Cerebellar nuclear complex (tissue), 1 donor: ENCODE measurements around the gene TMA7B.
"Not testable (repeated sequence)": the region's sequence is repeated elsewhere in the genome, so short reads cannot be mapped to it uniquely, and the experiment has no call there.

Experiments
- DNase-seq, 2 experiments: peaks; one replicate each; lab custom pipeline; 2025; lab: John Stamatoyannopoulos, UW

TMA7B gene

DNA sequence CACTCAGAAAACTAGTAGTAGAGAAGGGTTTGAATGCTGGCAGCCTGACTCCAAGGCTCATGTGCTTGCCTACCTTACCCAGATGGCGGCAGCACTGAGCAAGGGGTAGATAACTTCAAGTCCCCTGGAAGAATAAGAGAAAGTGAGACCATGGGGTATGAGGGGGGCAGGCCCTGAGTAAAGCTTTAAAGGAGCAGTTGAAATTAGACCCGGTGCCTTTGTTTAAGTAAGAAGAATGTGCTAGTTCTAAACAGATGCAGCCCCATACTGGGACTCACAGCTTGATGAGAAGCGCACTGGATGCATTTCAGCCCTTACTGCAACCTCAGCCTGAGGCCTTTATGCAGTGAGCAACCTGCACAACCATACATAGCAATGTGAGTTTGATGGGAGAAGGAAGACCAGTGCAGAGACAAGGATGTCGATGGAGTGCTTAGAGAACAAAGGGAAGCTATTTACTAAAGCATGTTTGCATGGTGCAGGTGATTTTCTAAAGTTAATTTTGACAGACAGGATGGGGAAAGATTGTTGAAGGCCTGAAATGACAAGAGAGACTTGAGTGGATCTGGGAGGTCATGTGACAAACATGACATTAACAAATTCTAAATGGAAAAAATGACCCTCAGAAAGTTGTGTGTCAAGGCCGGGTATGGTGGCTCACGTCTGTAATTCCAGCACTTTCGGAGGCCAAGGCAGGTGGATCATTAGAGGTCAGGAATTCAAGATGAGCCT, 27.1 kb upstream of the TMA7B start:
- DNase-seq: no peak

DNA sequence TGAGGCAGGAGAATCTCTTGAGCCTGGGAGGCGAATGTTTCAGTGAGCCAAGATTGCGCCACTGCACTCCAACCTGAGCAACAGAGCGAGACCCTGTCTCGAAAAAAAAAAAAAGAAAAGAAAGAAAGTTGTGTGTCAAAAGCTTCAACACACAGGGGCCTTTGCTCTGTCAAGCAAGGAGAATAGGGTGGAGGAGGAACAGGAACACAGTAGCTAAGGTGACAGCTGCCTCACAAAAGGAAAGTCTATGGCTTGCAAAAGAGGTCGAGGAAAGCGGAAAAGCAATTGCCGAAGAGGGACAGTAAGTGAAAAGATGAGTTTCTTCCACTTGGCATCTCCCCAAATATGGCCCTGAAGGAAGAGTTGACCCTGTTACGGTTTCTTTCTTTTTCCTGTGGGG, 26.5 kb upstream of the TMA7B start:
- DNase-seq: no peak

DNA sequence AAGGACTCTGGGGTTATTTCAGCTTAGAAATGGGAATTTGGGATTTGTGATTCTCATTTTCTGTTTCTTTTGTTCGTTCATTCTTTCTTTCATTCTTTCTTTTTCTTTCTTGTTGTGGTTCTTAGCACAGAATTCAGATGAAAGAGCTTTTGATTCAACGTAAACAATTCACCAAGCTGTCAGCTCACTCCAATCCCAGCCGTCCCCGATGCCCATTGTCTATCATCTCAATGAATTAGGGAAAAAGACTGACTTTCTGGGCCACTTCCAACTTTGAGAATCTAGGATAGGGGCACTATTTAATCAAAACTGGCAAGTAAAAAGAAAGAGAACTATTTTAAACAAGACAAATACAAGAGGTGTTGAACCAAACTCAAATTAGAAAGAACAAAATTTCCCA, 25.1 kb upstream of the TMA7B start:
- no peak for DNase-seq

DNA sequence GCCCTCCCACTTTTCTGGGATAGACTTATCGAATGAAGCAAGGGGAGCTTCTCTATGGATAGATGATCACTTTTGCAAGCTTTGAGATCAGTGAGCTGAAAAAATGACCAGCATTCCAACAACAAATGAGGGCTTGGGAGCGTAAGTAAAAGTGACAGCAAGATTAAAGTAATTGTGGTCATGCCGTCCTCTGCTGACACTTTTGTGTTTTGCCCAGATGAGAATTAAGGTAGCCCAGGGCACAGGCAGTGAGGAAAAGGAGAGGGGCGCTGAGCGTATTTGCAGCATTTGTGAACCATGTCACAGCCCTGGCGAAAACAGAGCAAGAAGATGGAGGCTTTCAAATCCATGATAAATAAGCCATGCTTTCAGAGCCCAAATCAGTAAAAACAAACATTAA, 24.6 kb upstream of the TMA7B start:
- no peak for DNase-seq

DNA sequence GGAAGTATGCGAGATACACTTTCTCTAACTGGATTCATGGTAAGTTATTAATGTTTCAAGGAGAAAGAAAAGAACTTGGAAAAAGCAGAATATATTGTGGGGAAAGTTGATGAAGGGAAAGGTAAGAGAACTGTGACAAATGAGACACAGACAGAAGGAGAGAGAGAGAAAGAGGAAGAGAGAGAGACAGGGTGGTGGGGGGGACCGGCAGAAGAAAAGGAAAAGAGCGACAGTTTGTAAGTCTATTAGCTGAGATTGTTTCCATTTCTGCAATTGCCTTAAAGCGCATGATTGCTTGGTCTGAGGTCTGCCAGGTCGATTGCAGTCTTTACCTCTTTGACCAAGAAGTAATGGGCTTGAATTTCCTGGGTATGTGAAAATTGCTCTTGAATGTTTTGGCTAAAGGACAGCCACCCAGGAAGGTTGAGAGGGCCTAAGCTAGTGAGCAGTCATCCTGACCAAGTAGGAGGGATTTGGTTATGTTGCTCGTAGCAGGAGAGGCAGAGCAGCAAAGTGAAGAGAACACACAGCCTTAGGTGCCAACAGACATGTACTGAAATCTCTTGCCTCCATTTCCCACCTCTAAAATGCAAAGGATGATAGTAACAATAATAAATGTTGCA, 23.6 kb upstream of the TMA7B start:
- no peak for DNase-seq

DNA sequence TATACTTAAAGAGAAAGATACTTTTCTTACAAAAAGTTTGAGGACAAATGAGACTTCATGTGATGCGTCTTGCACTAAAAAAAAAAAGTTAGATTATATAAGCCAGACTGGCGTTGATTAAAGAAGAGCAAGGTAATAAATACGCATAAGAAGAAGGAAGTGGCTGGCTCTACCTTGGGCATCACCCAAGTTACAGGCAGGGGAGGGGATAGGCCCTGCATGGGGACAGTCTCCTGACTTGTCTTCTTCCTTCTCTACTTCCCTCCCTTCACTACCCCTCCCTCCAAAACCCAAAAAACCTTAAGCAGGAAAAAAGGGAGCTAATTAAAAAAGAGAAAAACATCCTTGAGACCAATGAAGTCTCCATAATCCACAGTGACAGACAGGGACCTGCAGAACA, 22.3 kb upstream of the TMA7B start:
- DNase-seq: no peak

DNA sequence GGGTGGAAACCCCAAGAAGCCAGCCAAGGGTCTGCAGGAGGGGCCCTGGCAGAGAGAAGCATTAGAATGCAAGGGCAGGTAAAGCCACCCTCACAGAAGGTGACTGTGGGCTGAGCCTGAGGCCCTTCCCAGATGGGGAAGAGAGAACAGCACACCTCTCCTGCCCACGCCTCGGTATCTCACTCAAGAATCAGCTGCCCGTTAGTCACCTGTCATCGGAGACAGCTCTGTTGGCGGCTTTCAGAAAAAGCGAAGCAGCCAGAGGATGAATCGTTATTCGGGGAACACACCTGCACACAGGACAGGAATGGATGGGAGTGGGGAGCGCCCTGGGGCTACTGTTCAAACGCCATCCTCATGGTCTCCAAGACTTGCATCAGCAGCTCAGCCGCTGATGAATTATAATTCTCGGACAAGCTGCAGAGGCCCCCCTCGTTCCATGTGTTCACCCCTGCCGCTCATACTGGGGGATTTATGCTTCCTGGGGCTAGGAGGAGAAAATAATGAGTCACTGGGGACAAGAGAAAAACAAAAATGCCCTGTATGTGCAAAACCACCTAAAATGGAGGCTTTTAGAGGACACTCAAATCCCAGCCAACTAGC, 21.6 kb upstream of the TMA7B start:
- DNase-seq: no peak

DNA sequence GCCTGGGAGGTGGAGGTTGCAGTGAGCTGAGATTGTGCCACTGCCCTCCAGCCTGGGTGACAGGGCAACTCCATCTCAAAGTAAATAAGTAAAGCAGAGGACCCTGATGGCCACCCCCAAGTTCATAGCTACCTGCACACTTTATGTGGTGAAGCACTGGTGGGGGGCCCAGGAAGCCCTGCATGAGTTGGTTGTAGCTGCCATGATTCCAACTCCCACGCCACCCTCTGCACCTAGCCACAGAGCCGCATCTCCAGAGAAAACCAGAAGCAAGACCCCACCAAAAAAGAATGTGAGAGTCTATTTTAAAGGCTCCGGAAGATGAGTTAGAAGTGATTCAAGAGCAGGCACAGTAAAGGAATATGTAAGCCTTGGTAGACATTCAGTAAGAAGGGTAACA, 20.4 kb upstream of the TMA7B start:
- DNase-seq: no peak

DNA sequence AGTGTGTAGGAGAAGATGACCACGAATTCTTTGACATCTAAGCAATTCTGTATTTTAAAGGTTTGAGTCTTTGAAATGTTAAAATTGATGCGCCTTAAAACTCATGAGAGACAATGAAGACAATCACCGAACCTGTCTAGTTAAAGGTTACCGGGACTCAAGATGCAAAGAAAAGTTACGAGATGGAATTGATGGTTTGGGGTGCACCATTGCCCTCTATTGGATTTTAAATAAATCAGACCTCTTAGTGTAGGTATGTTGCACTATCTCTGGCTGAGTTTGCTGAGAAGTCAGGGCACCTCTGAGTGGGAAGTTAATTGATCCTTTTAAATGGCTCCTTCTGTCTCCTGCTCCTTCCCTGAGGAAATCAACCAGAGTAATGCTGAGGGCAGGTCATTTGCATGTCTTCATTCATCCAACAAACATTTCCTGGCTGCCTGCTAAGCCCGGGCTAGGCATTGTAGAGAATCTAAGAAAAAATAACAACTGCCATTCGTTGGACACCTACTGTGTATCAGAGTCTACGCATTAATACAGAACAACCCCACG, 19.4 kb upstream of the TMA7B start:
- DNase-seq: no peak

DNA sequence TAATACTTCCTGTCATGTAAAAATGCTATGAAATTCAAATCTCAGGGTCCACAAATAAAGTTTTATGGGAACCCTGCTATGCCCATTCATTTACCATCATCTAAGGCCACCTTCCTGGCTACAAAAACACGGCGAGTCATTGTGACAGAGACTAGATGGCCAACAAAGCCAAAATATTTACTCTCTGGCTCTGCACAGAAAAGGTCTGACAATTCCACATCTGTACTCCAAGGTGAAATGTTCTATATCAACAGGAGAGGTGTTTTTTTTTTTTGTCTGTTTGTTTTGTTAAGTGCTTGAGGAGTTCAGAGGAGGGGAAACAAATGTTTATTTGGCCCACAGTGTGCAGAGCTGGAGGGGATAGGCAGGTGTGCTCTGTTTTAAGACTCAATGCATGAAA, 18.6 kb upstream of the TMA7B start:
- DNase-seq: no peak

DNA sequence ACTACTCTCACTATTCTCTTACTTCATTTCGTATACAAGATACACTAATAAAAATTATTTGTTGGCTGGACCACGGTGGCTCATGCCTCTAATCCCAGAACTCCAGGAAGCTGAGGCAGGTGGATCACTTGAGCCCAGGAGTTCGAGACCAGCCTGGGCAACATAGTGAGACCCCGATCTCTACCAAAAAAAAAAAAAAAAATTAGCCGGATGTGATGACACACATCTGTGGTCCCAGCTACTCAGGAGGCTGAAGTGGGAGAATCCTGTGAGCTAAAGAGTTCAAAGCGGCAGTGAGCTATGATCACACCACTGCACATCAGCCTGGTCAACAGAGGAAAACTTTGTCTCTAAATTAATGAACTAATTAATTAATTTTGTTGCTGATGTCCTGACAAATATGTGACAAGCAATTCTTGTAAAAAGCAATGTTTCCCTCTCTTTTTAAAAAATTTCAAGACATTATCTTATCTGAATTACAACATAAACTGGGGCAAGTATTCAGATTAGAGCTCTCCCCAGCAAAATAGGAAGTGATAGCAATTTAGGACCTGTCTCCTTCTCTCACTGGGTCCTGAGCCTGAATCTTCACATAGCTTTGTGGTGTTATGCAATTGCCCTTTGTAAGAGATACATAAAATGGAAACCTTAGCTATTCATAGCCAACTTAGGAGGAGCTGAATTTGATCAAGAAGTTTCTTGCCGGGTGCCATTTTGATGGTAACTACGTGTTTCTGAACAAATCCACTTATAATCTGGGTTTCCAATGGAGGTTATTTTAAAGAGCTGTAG, 17.6 kb upstream of the TMA7B start:
- no peak for DNase-seq

DNA sequence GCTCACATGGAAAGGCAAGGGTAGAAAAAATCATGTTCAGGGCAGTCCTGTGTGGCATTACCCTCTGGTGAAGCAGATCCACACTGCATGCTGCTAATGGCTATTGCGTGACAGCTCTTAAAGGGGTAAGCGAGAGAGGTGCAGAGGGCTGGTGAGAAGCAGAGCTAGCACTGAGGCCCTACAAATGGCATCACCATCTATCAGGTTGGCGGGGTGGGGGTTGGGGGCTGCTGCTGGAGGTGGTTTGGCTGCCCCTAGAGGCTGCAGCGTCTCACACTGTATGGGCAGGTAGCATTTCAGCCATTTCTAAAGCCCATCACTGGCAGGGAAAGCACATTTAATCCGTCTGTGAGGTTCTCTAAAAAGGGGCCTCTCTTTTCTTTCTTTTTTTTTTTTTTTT, 16.9 kb upstream of the TMA7B start:
- no peak for DNase-seq

DNA sequence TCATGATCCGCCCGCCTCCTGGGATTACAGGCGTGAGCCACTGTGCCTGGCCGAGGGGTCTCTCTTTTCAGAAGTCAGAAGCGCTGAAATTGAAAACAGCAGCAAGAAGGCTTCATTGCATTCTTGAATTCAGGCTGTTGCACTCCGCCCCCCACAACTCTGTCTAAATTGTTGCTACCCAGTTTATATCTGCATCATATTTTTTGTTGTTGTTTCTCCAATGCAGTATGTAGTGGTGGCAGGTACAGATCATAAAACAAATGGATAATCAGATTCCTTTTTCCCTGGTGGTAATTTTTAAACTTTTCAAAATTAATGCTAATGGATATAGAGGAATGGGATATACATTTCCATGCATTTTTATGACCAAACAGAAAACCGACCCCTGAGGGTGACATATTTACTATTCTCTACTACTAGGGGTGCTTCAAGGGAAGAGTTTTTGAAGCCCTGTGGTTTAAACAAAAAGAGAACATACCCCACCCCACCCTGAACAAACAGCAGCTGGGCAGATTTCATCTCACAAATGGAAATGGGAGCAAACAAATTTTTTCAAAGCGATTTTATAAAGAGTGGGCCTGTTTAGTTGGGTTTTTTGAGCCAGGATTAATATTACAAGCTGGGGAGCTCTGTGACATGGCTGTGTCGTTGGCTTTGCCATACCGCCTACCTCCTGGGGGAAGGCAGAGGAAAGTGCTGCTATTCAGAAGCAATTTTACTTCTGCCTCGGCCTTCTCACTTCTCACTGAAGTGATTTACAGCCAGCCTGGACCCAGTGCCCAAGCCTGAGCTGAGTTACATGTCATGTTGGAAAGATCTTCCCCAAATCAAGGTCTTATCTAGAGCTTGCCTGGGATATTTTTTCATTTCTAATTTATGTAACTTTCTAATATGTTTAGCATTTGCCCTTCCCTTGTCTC, 16.0 kb upstream of the TMA7B start:
- DNase-seq: no peak

DNA sequence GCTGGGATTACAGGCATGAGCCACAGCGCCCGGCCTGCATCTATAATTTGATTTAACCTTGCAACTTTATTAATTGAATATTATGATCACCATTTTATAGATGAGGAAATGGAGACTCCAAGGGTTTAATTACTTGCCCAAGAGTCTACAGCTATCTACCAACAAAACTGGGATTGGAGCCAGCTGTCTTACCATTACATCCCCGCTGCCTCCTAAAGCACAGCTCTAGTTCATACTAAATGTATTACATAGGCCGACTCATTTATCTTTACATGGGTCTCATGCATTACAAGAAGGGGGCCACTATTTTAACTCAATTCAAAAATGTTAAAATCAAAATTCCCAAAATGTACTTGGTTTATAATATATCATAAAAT, 14.1 kb upstream of the TMA7B start:
- no peak for DNase-seq

DNA sequence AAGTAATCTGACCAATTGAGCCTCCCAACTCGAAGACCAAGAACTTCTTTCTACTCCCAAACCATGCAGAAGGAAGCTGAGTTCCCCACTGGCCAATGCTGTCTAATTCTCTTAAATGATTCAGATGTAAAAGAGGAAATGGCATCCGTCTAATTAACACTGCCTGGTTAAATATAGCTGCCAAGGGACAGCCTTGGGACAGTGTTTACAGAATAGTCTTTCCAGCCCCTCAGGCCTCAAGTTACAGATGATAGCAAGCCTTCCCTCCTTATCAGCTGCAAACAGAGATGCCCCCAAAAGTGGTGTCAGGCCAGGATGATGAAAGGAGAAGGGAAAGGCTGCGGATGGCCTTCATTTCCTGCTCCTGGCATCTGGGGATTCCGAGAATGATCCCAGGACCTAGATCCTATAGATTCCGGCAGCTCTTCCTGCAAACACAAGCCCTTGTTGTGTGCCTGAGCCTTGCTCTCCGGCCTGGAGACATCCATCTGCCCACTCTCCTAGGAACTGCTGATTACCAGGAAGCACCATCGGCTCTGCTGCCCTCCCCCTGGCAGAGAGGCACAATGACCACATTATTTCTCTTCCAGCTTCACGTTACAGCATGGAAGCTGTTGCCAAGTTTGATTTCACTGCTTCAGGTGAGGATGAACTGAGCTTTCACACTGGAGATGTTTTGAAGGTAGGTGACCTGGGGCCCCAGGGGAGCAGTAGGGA, 13.5 kb upstream of the TMA7B start:
- no peak for DNase-seq

DNA sequence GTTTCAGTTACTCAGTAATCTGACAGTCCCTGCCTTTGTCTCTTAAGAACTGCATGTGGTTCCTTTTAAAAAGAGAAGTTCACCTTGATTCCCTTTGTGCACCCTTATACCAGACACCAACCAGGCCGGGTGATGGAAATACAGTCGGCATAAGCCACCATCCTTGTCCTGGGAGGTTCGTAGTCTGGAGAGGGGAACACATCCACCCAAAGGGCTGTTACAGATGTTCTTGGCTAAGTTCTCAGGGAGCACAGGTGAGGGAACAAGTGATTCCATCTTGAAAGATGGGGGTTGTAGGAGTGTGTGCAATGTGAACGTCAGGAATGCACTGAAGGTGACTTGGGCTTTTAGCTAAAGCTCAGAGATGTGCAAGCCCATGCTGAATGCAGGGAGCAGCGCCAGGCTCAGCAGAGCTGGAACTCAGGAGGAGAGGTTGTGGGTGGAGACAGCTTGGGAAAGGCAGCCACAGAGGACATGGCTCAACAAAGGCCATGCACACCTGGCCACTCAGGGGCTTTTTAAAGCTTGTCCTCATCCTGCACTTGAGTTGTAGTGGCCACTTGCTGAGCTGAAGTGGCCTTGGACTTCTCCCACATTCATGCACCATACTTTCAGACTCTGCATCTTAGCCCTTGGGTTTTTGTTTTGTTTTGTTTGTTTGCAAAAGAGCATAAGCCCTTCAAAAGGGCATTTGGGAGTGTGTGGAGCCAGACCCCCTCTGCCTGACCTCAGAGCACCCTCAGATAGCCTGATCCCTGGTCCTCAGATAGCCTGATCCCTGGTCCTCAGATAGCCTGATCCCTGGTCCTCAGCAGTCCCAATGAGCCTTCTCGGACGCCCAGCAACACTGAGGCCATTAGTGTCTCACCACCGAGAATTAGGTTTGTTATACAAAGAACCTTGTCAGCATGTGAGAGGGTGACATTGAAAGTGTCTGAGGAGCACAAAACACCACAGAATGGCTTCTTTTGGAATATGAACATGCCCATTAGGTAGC, 12.7 kb upstream of the TMA7B start:
- DNase-seq: no peak

DNA sequence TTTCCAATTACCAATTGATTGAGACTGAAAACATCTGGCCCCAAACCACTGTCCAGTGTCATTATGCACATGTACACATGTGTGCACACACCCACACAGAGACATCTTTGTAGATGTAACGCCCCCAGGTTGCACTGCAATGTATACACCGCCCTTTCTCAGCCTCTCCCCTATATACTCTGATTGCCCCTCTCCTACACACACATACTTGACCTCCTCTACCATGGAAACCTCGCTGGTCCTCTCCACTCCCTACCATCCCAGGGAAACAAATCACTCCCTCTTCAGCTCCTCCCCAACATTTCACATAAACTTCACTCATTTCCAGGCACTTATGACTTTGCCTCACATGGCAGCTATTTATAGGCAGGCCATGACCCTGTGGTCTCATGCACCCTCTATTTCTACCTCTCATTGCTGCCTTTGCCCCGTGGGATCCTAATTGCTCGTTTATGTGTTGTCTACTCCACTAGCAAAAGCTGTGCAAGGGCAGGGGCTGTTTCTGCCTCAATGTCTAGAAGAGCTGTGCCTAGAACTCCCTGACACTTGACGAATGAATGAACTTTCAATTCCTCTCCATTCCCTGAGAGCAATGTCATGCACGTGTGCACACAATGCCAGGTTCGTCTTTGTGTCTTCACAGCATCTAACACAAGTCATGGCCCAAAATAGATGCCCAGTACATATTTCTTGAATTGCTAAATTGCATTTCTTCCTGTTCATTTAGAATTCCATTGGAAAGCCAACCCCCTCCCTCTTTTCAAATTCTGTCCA, 10.0 kb upstream of the TMA7B start:
- no peak for DNase-seq

DNA sequence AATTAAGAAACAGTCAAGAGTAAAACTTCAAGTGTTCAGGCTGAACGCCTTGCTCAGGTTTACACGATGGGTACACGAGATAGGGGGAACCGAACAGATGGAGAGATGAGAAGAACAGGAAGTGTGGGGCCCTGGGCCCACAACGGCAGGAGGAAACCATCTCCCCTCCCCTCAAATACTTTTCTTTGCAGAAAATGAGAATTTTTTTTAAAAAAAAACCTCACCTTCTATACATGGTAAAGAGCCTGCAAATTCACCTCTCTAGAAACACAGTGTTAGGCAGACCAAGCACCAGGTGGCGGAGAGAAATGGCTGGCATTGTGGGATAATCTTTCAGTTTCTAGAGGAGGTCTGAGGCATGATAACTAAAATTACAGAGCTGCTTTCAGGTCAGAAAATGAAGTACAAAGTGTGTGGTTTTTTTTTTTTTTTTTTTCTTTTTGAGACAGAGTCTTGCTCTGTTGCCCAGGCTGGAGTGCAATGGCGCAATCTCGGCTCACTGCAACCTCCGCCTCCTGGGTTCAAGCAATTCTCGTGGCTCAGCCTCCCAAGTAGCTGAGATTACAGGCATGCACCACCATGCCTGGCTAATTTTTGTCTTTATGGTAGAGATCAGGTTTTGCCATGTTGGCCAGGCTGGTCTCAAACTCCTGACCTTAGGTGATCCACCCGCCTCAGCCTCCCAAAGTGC, 8.4 kb upstream of the TMA7B start:
- not testable (repeated sequence) for DNase-seq
